Hematopoietic multipotent progenitor cell treated with erythropoietin and hydrocortisone succinate and interleukin-3 and kit ligand, for 6 days (in vitro differentiated cells): Measurements from ENCODE around the gene RNU4-1.

Experiments
- DNase-seq: peaks from one replicate; pipeline ENCODE4 v3.0.0-alpha.2; 2015

RNU4-1 gene

GRCh38 chr12:120287491-120287890, 5.5 kb downstream of the RNU4-1 start:
- DNase-seq: no peak

DNA sequence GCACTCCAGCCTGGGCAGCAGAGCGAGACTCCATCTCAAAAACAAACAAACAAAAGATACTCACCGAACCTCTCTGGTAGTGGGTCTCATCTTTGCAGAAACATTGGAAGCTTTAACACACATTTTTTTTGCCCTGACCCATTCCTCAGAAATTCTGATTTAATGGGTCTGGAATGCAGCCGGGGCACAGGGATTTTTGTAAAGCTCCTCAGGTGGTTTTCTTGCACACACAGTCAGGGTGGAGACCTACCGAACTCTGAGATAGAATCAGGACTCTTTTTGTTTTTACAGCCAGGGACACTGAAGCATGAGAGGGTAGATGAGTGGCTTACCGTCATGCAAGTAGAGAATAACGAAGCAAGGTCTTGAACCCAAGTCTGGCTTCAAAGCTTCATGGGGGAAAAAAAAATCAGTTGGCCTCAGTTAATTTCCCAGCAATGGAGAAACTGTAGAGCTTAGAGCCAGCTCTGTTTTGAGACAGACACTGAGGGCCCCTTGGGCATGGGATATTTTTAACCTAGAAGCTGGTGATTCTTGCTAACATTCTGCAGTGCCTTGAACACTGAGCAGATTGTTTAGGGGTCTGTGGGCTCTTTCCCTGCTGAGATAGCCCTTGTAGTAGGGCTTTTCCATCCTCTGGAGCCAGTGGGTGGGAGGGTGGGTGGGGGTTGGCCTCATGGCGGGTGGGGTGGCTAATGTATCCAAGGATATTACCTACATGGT, 6.1 kb downstream of the RNU4-1 start:
- DNase-seq: no peak

DNA sequence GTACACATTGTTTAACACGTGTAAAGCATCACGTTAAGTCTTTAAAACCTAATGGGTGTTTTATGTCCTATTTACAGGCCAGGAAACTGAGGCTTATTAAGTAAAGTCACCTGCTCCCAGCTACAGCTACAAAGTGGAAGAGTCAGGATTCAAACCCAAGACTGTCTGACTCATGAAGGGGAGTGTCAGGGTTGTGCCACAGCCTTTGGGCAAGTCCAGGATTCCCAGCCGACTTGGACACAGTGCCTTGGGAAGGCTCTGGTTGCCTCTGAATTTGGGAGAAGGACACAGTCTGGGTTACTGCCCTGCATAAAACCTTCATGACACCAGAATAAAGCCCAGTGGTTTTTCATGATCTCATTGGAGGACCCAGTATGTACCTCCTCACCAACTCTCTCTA, 8.7 kb downstream of the RNU4-1 start:
- no peak for DNase-seq

- DNase-seq: no peak
Measured at GRCh38 chr12:120283318-120283717, 9.7 kb downstream of the RNU4-1 start.

DNA sequence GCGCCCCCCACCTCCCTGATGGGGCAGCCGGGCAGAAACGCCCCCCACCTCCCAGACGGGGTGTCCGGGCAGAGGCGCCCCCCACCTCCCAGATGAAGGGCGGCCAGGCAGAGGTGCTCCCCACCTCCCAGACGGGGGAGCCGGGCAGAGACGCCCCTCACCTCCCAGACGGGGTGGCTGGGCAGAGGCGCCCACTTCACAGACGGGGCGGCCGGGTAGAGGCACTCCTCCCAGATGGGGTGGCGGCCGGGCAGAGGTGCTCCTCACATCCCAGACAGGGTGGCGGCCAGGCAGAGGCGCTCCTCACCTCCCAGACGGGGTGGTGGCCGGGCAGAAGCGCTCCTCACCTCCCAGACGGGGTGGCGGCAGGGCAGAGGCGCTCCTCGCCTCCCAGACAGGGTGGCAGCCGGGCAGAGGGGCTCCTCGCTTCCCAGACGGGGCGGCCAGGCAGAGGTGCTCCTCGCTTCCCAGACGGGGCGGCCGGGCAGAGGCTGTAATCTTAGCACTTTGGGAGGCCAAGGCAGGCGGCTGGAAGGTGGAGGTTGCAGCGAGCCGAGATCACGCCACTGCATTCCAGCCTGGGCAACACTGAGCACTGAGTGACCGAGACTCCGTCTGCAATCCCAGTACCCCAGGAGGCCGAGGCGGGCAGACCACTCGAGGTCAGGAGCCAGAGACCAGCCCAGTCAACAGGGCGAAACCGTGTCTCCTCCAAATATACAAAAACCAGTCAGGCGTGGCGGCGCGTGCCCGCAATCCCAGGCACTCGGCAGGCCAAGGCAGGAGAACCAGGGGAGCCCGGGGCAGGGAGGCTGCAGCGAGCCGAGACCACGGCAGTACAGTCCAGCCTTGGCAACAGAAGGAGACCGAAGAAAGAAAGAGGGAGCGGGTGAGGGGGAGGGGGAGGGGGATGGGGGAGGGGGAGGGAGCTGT, 14.6 kb downstream of the RNU4-1 start:
- DNase-seq: no peak

DNA sequence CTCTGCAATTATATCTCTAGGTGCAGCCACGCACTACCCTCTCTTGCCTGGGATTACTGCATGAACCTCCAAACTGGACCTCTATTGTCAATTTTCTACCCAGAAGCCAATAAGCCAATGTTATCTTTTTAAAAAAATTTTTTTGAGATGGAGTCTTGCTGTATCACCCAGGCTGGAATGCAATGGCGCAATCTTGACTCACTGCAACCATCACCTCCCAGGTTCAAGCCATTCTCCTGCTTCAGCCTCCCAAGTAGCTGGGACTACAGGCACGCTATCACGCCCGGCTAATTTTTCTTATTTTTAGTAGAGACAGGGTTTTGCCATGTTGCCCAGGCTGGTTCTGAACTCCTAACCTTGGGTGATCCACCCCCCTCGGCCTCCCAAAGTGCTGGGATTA, 16.3 kb downstream of the RNU4-1 start:
- DNase-seq: no peak

DNA sequence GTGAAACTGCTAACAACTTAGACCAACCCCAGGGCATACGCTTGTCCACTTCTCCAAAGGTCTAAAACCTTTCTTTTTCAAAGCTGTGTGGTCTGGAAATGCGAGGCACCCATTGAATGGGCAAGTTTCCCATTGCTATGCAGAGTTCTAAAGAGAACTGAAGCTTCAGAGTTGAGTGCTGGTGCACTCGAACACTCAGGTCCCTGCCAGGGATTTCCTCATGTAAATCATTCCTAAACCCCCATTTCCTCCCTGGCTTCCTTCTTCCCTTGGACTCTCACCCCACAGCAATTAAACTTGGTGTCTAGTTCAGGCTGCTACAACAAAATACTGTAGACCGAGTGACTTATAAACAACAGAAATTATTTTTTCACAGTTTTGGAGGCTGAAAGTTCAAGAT, 25.3 kb downstream of the RNU4-1 start:
- no peak for DNase-seq

DNA sequence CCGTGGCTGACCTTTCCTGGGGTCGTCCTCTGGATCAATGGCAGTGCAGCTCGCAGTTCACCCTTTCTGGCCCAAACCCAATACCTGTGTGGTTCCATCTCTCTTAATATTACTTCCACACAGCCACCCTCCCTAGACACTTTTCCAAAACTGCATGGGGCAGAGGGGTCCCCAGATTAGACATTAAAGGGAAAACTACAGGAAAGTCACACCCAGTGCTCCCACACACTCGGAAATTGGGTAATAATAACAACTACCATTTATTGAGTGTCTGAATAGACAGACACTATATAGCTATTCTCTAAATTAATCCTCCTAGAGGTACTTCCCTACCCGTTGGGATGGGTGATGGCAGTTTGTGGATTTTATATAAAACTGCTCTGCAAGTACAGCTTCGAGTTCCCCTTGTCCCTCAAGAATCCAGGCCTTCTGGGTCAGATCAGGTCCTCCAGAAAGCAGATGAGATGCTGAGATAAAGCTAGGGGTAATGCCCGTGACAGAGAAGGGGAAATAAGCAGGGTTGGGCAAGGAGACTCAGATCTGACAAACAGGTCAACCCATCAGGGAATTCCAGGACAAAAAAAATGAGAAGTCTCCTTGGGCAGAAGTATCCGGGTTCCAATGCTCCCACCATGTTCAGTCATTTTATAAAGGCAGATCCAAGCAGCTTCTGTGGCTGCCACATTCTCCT, 26.7 kb downstream of the RNU4-1 start:
- no peak for DNase-seq

DNA sequence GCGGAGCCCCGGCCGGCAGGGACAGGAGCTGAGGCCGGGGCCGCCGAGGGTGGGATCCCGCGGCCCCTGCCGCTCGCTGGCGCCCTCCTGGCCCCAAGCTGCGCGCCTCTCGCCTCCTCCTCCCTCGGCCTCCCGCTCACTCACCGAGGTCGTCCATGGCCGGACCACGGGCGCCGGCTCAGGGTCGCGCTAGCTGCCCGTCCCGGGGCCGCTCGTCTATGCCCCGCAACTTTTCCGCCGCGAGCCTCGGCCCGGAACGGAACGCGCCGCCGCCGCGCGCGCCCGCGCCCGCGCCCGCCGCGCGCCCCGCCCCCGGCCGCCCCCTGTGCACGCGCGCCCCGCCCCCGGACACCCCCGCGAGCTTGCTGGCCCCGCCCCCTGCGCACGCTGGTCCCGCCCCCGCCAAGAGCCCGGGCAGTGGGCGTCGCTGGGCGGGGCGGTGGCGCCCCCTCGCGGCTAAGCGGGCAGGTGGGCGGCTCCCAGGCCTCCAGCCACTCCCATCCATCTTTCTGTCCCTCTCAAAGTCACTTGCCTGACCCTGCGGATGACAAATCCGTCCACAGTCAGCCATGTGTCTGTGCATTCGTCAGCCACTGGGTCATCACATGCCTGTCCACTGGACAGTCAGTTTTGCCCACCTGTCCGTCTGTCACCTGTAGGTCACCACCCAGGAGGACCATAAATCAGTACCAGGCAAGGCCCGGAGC, 27.4 kb downstream of the RNU4-1 start, which contains the start of gene PXN:
Gene PXN, minus strand, starts transcription at position 258 of the 707 bp plus-strand sequence. Its CDS starts 101 bp downstream, at position 157.
- DNase-seq: peak; percentile 82

GRCh38 chr12:120264904-120265472, 28.0 kb downstream of the RNU4-1 start:
- DNase-seq: no peak

DNA sequence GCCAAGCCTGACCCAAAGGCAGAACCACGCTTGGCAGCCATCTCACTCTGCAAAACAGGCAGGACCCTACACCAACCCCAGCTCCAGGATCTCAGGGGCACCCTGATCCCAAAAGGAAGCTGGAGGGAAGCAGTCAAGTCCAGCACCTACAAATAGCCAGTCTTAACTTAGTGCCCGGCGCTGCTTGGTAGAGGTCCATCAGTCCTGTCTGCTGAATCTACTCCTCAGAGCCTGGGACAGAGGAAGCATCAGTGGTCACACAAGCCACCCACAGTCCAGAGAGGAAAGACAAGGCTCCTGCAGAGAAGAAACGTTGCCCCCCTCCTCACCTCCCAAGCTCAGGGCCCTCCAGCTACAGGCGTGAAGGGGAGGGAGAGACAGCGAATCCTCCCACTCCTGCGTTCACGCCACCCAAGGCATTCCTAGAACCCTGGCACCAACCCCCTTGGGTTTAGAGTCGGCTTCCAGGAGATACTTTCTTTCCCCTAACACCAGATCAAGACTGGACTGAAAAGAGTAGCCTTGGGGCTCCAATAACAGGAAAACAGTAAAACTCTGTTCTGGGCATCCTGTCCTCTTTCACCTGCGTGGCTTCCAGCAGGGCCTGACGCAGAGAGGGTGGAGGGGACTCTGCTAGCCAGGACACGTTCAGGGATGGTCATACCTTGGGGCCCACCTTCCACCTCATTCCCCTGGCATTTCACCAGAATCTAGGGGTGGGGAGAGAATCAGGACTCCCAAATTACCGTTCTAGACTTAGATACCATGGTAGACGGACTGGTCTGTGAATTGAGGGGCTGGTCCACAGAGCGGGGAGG, 28.7 kb downstream of the RNU4-1 start:
- DNase-seq: no peak

DNA sequence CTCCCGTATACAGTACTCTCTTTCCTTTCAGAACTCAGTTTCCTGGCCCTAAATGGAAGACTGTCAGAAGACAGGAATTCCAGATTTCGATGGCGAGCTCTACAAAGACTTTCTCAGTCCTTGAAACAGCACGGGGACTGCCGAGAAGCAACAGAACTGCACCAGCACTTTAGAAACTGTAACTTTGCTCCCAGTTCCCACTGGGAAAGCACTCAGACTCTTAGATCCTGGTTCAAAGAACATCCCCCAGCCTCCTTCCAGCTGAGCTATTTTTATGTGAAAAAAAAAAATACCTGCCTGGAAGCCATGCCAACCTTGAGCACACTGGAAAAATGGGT, 29.3 kb downstream of the RNU4-1 start:
- DNase-seq: no peak

DNA sequence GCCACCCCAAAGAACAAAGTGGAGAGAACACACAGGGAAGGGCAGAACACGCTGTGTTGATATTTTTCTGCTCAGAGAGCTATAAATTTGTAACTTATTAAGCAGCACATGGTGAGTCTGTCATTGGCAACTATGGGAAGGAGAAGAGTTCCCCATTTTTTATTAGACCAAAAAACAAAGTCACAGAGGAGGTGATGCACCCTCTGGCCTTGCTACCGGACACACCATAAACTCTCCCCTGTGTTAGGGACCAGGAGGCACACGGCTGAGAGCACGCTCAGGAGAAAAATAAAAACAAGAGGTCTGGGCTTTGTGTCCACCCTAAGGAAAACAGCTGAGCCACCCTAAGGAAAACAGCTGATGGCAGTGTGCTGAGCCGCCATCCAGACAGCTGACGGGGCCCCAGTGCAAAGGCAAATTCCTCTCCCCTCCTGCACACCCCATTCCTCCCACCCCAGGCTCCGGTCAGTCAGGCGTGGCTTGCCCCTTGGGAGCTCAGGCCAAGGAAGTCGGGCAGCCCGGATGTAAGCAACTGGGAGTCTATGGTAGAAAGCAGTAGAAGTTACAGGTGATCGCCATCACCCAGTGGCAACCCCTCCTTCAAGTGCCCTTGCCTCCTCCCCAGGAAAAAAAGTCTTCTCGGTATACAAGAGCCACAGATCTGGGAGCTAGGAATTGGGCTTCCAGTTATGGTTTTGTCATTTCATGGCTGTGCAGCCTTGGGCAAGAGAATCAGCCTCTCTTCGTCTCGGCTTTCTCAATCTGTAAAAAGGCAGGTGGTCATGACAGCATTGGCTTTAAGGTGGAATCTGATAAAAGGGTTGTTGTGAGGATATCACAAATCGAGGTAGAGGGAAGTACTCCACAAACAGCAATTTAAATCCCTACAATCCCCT, 29.9 kb downstream of the RNU4-1 start:
- no peak for DNase-seq

GRCh38 chr12:120261951-120262851, 30.8 kb downstream of the RNU4-1 start:
- peak; percentile 39 for DNase-seq

DNA sequence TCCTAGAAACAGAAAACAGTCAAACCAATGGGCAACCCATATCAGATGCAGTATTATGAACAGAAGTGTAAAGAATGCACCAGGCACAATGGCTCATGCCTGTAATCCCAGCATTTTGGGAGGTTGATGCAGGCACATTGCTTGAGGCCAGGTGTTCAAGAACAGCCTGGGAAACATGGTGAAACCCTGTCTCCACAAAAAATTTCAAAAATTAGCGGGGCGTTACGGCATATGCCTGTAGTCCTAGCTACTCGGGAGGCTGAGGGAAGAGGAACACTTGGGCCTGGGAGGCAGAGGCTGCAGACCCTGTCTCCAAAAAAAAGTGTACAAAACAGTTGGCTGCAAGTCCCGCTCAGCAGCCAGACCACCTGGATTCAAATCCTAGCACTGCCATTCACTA, 32.4 kb downstream of the RNU4-1 start:
- no peak for DNase-seq

- no peak for DNase-seq
Measured at GRCh38 chr12:120259418-120260202, 33.4 kb downstream of the RNU4-1 start.

- no peak for DNase-seq
Measured at GRCh38 chr12:120258323-120258896, 34.6 kb downstream of the RNU4-1 start.
